Hepatocyte (in vitro differentiated cells): ENCODE measurements around the gene EFCAB9.

Source experiments
- CTCF ChIP-seq: fragments of 200-600 bp; sonication (generic); IDR thresholded peaks from 2 replicates; pipeline ENCODE4 v1.5.1; 2016; ENCODE audit warnings: antibody characterized with exemption, mild to moderate bottlenecking; ENCODE audit not compliant: poor library complexity
- EZH2phosphoT487 ChIP-seq: fragments of 200-600 bp; sonication (generic); IDR thresholded peaks from one replicate; pipeline ENCODE4 v1.6.1; 2018; ENCODE audit warnings: antibody characterized with exemption, mild to moderate bottlenecking, low read depth, moderate library complexity; ENCODE audit not compliant: unreplicated experiment, severe bottlenecking

GRCh38 chr5:172162323-172162986 lies 31.5 kb upstream of the EFCAB9 start:
- TF ChIP-seq CTCF (peak; percentile 10), EZH2phosphoT487 (no peak)
